Measurements from ENCODE around the gene DUOX1.

- TF ChIP-seq, protein P1, sequence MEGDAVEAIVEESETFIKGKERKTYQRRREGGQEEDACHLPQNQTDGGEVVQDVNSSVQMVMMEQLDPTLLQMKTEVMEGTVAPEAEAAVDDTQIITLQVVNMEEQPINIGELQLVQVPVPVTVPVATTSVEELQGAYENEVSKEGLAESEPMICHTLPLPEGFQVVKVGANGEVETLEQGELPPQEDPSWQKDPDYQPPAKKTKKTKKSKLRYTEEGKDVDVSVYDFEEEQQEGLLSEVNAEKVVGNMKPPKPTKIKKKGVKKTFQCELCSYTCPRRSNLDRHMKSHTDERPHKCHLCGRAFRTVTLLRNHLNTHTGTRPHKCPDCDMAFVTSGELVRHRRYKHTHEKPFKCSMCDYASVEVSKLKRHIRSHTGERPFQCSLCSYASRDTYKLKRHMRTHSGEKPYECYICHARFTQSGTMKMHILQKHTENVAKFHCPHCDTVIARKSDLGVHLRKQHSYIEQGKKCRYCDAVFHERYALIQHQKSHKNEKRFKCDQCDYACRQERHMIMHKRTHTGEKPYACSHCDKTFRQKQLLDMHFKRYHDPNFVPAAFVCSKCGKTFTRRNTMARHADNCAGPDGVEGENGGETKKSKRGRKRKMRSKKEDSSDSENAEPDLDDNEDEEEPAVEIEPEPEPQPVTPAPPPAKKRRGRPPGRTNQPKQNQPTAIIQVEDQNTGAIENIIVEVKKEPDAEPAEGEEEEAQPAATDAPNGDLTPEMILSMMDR (IDR thresholded peaks at IDR 0.05), result no peak
- no peak for TF ChIP-seq POLR2AphosphoS5 (IDR thresholded peaks at IDR 0.05)
Measured at GRCh38 chr15:45115312-45115820, 14.4 kb upstream of the DUOX1 start.

Measured in sigmoid colon (tissue), 4 donors.